ENCODE measurements around the gene CCDC91. TPM values are rescaled to one million over a fixed set of nuclear protein-coding genes. Genes with fewer than 3 reads are reported as not detected.

Gene CCDC91
- polyA plus RNA-seq, 3 donors: 6.3 to 18.1 (median 15.6) TPM

DNA sequence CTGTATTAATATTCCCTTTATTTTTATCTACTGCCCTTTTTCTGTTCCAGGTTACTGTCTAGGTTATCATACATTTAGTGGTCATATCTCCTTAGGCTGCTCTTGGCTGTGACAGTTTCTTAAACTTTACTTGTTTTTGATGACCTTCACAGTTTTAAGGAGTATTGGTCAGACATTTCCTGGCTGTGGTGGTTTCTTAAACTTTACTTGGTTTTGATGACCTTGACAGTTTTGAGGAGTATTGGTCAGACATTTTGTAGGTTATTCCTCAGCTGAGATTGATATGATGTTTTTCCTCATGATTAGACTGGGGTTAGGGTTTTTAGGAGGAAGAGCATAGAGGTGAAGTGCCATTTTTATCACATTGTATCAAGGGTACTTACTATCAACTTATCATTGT, 36.4 kb downstream of the CCDC91 start:
- intact Hi-C loops (cut with micrococcal nuclease): no loop called here
- H3K9me3 Mint-ChIP-seq: peaks cover 3 to 12% (median 5%) of the 10 kb centered on the region in 7 donors
- H3K27me3 Mint-ChIP-seq (ENCODE audit: low read depth in 3 of 3): no peaks in the 10 kb centered on the region
- H2AFZ ChIP-seq (ENCODE audit: insufficient read depth, low read depth, low read length, poor library complexity, severe bottlenecking): no peak overlapping the region
- H4K20me1 ChIP-seq (ENCODE audit: insufficient read depth, low read length): peaks cover 8% of the 10 kb centered on the region
- no peak overlapping the region for H3K4me3 Mint-ChIP-seq
- peak overlapping the region in 1 of 7 donors; percentile 4 for H3K27ac Mint-ChIP-seq
- H3K36me3 ChIP-seq (replicated peaks in 1 of 2; ENCODE audit: control insufficient read depth in 1 of 2, insufficient read depth in 2 of 2, low read length in 2 of 2): no peaks in the 10 kb centered on the region
- H3K27ac ChIP-seq (ENCODE audit: low read depth in 1 of 2, low read length in 2 of 2): no peak overlapping the region
- TF ChIP-seq, protein P1, sequence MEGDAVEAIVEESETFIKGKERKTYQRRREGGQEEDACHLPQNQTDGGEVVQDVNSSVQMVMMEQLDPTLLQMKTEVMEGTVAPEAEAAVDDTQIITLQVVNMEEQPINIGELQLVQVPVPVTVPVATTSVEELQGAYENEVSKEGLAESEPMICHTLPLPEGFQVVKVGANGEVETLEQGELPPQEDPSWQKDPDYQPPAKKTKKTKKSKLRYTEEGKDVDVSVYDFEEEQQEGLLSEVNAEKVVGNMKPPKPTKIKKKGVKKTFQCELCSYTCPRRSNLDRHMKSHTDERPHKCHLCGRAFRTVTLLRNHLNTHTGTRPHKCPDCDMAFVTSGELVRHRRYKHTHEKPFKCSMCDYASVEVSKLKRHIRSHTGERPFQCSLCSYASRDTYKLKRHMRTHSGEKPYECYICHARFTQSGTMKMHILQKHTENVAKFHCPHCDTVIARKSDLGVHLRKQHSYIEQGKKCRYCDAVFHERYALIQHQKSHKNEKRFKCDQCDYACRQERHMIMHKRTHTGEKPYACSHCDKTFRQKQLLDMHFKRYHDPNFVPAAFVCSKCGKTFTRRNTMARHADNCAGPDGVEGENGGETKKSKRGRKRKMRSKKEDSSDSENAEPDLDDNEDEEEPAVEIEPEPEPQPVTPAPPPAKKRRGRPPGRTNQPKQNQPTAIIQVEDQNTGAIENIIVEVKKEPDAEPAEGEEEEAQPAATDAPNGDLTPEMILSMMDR (IDR thresholded peaks at IDR 0.05): no peak
- DNase-seq: no peak
- H3K9me3 ChIP-seq (replicated peaks in 1 of 2; ENCODE audit: control insufficient read depth in 1 of 2, insufficient read depth in 1 of 2, low read length in 2 of 2): peaks cover 0 to 4% of the 10 kb centered on the region in 2 donors
- H3K4me3 ChIP-seq (replicated peaks in 1 of 3; ENCODE audit: low read depth in 2 of 3, low read length in 3 of 3): no peak overlapping the region
- no peak overlapping the region for H3K9ac ChIP-seq (ENCODE audit: insufficient read depth, low read length, poor library complexity, severe bottlenecking)
- H3K4me1 ChIP-seq (ENCODE audit: control insufficient read depth in 1 of 2, insufficient read depth in 2 of 2, low read length in 2 of 2): peaks cover 5 to 13% of the 10 kb centered on the region in 2 donors
- peaks cover 9 to 11% of the 10 kb centered on the region in 2 donors for H3K36me3 Mint-ChIP-seq
- H3K4me1 Mint-ChIP-seq: peaks cover 26% of the 10 kb centered on the region
- H3K4me2 ChIP-seq (replicated peaks; ENCODE audit: extremely low read depth, low read length, poor library complexity, severe bottlenecking): no peak overlapping the region
- no peaks in the 10 kb centered on the region for H3K27me3 ChIP-seq (ENCODE audit: control insufficient read depth in 2 of 2, insufficient read depth in 2 of 2, low read length in 2 of 2)
- H3K79me2 ChIP-seq (ENCODE audit: insufficient read depth, low read length): peaks cover 10% of the 10 kb centered on the region

DNA sequence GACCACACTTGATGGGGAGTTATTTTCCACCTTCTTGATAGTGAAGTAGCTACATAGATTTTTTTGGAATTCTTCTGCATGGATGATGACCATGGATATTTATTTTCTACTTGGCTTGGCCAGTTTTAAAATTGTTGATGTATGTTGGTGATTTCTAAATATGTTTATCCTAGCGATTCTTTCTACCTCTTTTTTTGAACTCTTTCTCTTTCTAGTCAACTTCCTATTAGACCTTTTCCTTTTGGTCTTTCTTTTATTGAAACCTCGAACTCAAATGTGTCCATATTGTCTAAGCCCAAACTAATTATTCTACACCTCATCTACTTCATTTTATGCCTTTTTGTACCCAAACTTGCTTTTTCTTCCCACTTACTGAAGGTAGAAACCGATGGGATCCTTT, 37.0 kb downstream of the CCDC91 start:
- Mint-ChIP-seq H3K9me3 (peaks cover 3 to 12% (median 5%) of the 10 kb centered on the region in 7 donors), H3K36me3 (peaks cover 9 to 11% of the 10 kb centered on the region in 2 donors), H3K27me3 (ENCODE audit: low read depth in 3 of 3) (no peaks in the 10 kb centered on the region), H3K27ac (peak overlapping the region in 2 of 7 donors; percentile 27 to 34), H3K4me3 (no peak overlapping the region), H3K4me1 (peaks cover 20% of the 10 kb centered on the region)
- H3K4me2 ChIP-seq (replicated peaks; ENCODE audit: extremely low read depth, low read length, poor library complexity, severe bottlenecking): no peak overlapping the region
- H3K4me1 ChIP-seq (ENCODE audit: control insufficient read depth in 1 of 2, insufficient read depth in 2 of 2, low read length in 2 of 2): peaks cover 2 to 8% of the 10 kb centered on the region in 2 donors
- H3K27me3 ChIP-seq (ENCODE audit: control insufficient read depth in 2 of 2, insufficient read depth in 2 of 2, low read length in 2 of 2): no peaks in the 10 kb centered on the region
- TF ChIP-seq, protein P1 (IDR thresholded peaks at IDR 0.05): no peak
- intact Hi-C loops (cut with micrococcal nuclease): no loop called here
- 67% methylated on average over 1 of the region's 3 CpGs for WGBS (ENCODE audit: insufficient coverage)
- no peak for DNase-seq
- H3K36me3 ChIP-seq (replicated peaks in 1 of 2; ENCODE audit: control insufficient read depth in 1 of 2, insufficient read depth in 2 of 2, low read length in 2 of 2): no peaks in the 10 kb centered on the region
- no peak overlapping the region for H2AFZ ChIP-seq (ENCODE audit: insufficient read depth, low read depth, low read length, poor library complexity, severe bottlenecking)
- H3K79me2 ChIP-seq (ENCODE audit: insufficient read depth, low read length): peaks cover 12% of the 10 kb centered on the region
- H3K9ac ChIP-seq (ENCODE audit: insufficient read depth, low read length, poor library complexity, severe bottlenecking): no peak overlapping the region
- H3K9me3 ChIP-seq (replicated peaks in 1 of 2; ENCODE audit: control insufficient read depth in 1 of 2, insufficient read depth in 1 of 2, low read length in 2 of 2): peaks cover 0 to 4% of the 10 kb centered on the region in 2 donors
- H3K4me3 ChIP-seq (replicated peaks in 1 of 3; ENCODE audit: low read depth in 2 of 3, low read length in 3 of 3): no peak overlapping the region
- H3K27ac ChIP-seq (ENCODE audit: low read depth in 1 of 2, low read length in 2 of 2): no peak overlapping the region
- peaks cover 8% of the 10 kb centered on the region for H4K20me1 ChIP-seq (ENCODE audit: insufficient read depth, low read length)

All from CD14-positive monocyte (primary cell).